Medulla oblongata (tissue), 1 donor: ENCODE results near the gene ARPP21.
"Not testable (repeated sequence)": the region's sequence is repeated elsewhere in the genome, so short reads cannot be mapped to it uniquely, and the experiment has no call there.

Source experiments
- DNase-seq: peaks from one replicate; pipeline ENCODE4 v3.0.0-alpha.2; 2015; ENCODE audit errors: extremely low spot score

Gene ARPP21

DNA sequence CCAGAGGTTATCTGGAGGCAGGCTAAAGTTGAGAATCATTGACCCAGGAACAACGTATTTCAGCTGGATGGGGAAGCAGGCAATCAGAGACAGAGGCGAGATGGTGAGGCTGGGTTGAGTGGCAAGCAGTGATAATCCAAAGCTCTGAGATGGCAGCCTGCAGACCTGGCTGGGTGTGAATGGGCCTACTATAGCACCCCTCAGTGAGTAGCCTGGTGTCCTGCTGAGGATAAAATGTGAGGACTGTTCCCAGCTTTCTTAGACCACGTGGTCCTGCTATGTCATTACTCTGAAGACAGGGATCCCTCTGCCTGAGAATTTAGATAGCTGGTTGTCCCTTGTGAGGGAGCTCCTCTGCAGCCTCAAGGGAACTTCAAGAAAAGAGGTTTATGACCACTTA is 141.5 kb downstream of the ARPP21 start:
- no peak for DNase-seq

DNA sequence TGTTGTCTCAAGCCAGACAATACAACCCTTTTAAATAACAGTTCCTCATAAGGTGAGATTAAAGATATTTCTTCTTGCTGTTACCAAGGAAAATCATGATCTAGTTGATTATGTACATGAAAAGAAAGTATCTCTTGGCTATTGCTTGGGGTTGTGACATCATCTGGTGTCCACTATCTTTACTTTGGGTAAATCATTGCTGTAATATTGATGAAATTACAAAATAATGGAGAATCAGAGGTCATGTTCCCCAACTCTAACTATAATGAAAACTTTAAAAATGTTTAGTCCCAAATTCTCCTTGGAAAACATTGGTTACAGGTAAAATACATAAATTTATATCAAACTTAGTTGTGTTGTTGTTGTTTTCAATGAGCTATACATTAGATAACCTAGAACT is 142.2 kb downstream of the ARPP21 start:
- no peak for DNase-seq

DNA sequence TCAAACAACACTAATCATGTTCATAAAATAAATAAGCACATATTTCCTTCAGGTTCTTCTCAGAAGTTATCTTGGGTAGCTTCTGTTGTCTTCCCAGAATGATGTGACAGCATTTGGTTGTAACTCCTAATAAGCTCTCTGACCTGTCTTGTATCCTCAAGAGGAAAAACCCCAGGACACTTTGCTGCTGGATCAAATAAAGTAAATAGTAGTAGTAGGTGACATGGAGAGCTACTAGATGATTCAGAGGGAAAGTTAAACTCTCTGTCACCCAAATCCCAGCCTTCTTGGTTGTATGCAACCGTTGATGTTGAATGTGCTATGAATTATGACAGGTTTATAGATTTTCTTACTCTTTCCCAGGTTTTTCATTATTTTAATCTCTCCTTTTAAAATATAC is 143.0 kb downstream of the ARPP21 start:
- DNase-seq, result no peak

DNA sequence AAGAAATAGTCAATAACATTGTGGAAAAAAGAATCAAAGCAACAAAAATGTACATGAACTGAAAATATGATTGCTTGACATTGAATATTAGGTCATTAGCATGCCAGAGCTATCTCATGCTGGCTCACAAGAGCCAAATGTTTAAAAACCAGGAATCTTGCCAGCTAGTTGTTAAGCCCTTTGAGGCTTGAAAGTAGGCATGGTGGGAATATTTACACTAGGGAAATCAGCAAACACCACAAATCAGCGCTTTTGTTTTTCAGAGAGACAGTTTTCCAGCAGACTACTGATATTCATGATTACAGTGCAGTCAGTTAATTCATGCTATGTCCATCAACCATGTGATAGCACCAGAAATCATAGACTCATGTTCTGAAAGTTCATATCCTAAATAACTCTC is 144.8 kb downstream of the ARPP21 start:
- no peak for DNase-seq

- no peak for DNase-seq
Observed at GRCh38 chr3:35785234-35785888, 146.0 kb downstream of the ARPP21 start.

DNA sequence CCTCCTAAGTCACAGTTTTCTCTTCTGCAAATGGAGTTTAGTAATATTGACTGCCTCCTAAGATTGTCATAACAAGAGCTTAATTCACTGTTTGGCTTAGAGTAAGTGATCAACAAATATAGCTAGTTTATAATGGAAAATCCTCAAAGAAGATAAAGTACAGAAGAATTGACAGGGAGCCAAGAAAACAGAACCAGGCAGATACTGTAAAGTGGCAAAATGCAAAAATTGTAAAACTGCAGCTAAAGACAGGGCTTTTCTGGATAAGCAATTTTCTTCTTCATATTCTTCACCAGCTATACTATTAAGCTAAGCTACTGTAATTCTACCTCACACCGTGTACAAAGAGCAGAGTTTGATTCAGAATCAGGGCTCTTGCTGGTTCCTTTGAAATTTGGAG is 148.6 kb downstream of the ARPP21 start:
- DNase-seq, result no peak

DNA sequence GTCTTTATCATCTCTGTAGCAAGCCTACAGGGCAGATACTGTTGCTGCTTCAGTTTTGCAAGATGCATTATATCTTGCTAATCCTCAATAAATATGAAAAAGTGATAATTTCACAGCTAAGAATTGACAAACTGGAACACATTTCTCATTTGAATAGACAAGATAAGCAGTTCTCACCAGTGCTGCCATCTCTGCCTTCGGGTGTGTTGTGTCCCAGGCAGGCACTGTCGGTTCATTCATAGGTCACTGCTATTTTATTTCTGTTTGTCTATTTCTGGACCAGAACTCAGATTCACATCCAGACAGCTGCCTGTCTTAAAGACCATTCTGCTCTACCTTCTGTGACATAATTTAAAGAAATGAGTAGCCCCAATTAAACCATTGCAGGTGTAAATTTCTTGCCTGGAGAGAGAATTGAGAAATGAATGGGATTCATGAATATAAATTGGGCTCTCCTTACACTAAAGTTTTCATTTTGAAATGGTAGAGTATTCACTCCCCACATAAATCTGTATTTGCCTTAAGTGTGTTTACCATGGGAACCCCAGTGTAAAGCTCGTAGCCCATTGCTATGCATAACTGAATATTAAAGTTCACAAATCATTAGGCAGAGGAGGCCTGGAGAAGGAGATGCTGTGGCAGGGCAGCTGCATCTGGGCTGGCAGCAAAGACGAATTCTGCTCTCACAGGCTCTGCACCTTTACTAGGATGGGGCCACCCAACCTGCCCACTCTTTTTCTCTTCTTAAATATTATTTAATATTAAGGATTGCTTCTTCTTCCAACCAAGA is 149.9 kb downstream of the ARPP21 start:
- no peak for DNase-seq

GRCh38 chr3:35790764-35791163 is 151.4 kb downstream of the ARPP21 start:
- no peak for DNase-seq

DNA sequence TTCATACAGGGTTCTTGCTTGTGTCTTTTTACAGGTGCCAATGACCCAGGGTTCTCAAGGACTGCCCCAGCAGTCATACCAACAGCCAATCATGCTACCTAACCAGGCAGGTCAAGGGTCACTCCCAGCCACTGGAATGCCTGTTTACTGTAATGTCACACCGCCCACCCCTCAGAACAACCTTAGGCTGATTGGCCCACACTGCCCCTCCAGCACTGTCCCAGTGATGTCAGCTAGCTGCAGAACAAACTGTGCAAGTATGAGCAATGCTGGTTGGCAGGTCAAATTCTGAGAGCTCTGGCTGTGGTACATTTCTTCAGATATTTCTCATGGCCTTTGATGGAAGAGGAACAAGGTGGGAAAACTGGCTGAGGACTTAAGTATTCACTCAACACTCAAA is 154.3 kb downstream of the ARPP21 start:
- no peak for DNase-seq

GRCh38 chr3:35800960-35801459 is 161.7 kb downstream of the ARPP21 start:
- no peak for DNase-seq

DNA sequence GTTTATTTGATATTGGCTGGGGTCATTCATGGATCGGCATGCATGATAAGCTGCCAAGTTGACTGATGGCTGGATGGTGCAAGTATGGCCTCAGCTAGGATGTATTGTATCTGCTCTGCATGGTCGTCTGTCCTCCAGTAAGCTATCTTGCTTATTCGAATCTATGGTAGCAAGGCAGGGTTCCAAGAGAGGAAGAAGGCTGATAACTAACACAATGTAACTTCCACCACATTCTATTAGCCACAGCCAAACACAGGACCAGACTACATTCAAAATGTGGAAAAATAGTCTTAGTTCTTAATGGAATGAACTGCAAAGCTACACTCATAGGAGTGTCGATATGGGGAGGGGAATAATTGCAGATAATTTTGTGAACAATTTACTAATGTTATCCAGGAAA is 175.2 kb downstream of the ARPP21 start:
- DNase-seq, result no peak

DNA sequence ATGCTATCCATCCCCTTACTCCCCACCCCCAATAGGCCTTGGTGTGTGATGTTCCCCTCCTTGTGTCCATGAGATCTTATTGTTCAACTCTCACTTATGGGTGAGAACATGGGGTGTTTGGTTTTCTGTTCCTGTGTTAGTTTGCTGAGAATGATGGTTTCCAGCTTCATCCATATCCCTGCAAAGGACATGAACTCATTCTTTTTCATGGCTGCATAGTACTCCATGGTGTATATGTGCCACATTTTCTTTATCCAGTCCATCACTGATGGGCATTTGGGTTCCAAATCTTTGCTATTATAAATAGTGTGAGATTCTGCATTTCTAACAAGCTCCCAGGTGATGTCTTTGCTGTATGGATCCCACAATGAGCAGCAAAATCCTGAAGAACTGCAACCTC is 176.5 kb downstream of the ARPP21 start:
- DNase-seq, result not testable (repeated sequence)

- DNase-seq, result no peak
Observed at GRCh38 chr3:35817216-35817615, 177.9 kb downstream of the ARPP21 start.

- DNase-seq, result no peak
Observed at GRCh38 chr3:35832140-35832571, 192.8 kb downstream of the ARPP21 start.
